H1 (cell line): Measurements from ENCODE around the gene CEP83. TPM values are rescaled to one million over a fixed set of nuclear protein-coding genes. Genes with fewer than 3 reads are reported as not detected.

ENCODE experiments used
- ATF3 ChIP-seq: IDR thresholded peaks from 2 replicates; pipeline ENCODE4 v1.6.1; 2011; ENCODE audit warnings: low read depth, mild to moderate bottlenecking, low read length; ENCODE audit not compliant: insufficient read depth
- CBX8 ChIP-seq: fragments of 300-800, 300-1000 bp; sonication (generic); IDR thresholded peaks from 2 replicates; pipeline ENCODE4 v1.7.1; 2016; ENCODE audit warnings: low read depth, low read length, borderline replicate concordance
- CEBPB ChIP-seq: IDR thresholded peaks from 2 replicates; pipeline ENCODE4 v1.6.1; 2012; ENCODE audit warnings: low read depth, low read length
- CHD2 ChIP-seq: IDR thresholded peaks from 2 replicates; pipeline ENCODE4 v1.6.1; 2012; ENCODE audit warnings: low read length, improper control_type of control experiment
- EGR1 ChIP-seq: IDR thresholded peaks from 2 replicates; pipeline ENCODE4 v1.6.1; 2011; ENCODE audit warnings: low read depth, low read length, borderline replicate concordance
- KDM4A ChIP-seq: IDR thresholded peaks from one replicate; pipeline ENCODE4 v1.7.1; 2012; ENCODE audit warnings: low read depth, mild to moderate bottlenecking, moderate library complexity, low read length, inconsistent platforms; ENCODE audit not compliant: severe bottlenecking
- MAFK ChIP-seq: IDR thresholded peaks from 2 replicates; pipeline ENCODE4 v1.6.1; 2012; ENCODE audit warnings: low read depth, mild to moderate bottlenecking, improper control_type of control experiment, low read length
- MAX ChIP-seq: IDR thresholded peaks from 2 replicates; pipeline ENCODE4 v1.6.1; 2012; ENCODE audit warnings: inconsistent platforms
- NRF1 ChIP-seq: IDR thresholded peaks from 2 replicates; pipeline ENCODE4 v1.6.1; 2011; ENCODE audit warnings: mild to moderate bottlenecking, low read depth, low read length, improper control_type of control experiment
- PHF8 ChIP-seq: fragments of 200-600 bp; sonication (generic); conservative IDR thresholded peaks from 2 replicates; pipeline ENCODE4 v1.7.1; 2012; ENCODE audit warnings: low read depth, mild to moderate bottlenecking, inconsistent platforms, low read length, moderate library complexity
- POU5F1 ChIP-seq: IDR thresholded peaks from 2 replicates; pipeline ENCODE4 v1.6.1; 2011; ENCODE audit warnings: low read depth, mild to moderate bottlenecking, low read length, moderate library complexity
- RXRA ChIP-seq: IDR thresholded peaks from 2 replicates; pipeline ENCODE4 v1.6.1; 2011; ENCODE audit warnings: low read depth, mild to moderate bottlenecking, low read length, moderate library complexity; ENCODE audit not compliant: insufficient read depth
- SIN3A ChIP-seq, 2 experiments: IDR thresholded peaks in 1 of 2; conservative IDR thresholded peaks in 1 of 2; 2 replicates each; pipeline ENCODE4 v1.6.1; 2011 to 2012; ENCODE audit warnings: low read length in 2 of 2, improper control_type of control experiment in 1 of 2, low read depth in 1 of 2, mild to moderate bottlenecking in 1 of 2
- SIX5 ChIP-seq: IDR thresholded peaks from 2 replicates; pipeline ENCODE4 v1.6.1; 2011; ENCODE audit warnings: mild to moderate bottlenecking, low read depth, low read length
- SP2 ChIP-seq: IDR thresholded peaks from 2 replicates; pipeline ENCODE4 v1.6.1; 2012; ENCODE audit warnings: mild to moderate bottlenecking, low read length, inconsistent platforms
- YY1 ChIP-seq: IDR thresholded peaks from 2 replicates; pipeline ENCODE4 v1.6.1; 2011; ENCODE audit warnings: low read depth, mild to moderate bottlenecking, low read length
- polyA plus RNA-seq, 7 experiments: library from polyadenylated mRNA; depleted of rRNA in 3 of 7; stranded (reverse) in 5 of 7; unstranded in 2 of 7; fragments of >200 nt in 5 of 7; fragments of 200-250 nt in 2 of 7; gene quantifications; 1 replicate in 5 of 7; 2 replicates in 1 of 7; 4 replicates in 1 of 7; pipeline versions ENCODE4 v1.2.1 to v1.2.3, GENCODE V29; 2011 to 2013; ENCODE audit warnings: missing spikeins in 2 of 7, mixed read lengths in 2 of 7
- total RNA-seq: library from RNA; stranded (reverse); fragmentation: NEBNext Ultra II Directional; extraction: Animal tissue kit (Norgen Biotek cat#: 25700); gene quantifications from 2 replicates; pipeline ENCODE4 v1.2.1, GENCODE V29; 2021
- TF ChIP-seq, protein P1 (sequence below), 3 experiments: IDR thresholded peaks; 1 replicate in 2 of 3; 2 replicates in 1 of 3; pipeline versions ENCODE4 v1.5.1 to v1.6.1; 2011; ENCODE audit warnings: low read length in 3 of 3, mild to moderate bottlenecking in 3 of 3, inconsistent platforms in 2 of 3, low read depth in 1 of 3, moderate library complexity in 1 of 3; ENCODE audit not compliant: insufficient read depth in 1 of 3; ENCODE audit errors: control extremely low read depth in 1 of 3
- TF ChIP-seq, protein P2 (sequence below): IDR thresholded peaks from 2 replicates; pipeline ENCODE4 v1.6.1; 2012; ENCODE audit warnings: low read length, inconsistent platforms

Gene CEP83
- total and polyA plus RNA-seq, 2 of the 8 experiments (the other 6 are each of a cell fraction or from before 2014, with no cell fraction given), result 6.0 to 25.8 TPM

GRCh38 chr12:94459728-94460615 lies at the start of gene CEP83 (continued):
- TF ChIP-seq, protein P1, sequence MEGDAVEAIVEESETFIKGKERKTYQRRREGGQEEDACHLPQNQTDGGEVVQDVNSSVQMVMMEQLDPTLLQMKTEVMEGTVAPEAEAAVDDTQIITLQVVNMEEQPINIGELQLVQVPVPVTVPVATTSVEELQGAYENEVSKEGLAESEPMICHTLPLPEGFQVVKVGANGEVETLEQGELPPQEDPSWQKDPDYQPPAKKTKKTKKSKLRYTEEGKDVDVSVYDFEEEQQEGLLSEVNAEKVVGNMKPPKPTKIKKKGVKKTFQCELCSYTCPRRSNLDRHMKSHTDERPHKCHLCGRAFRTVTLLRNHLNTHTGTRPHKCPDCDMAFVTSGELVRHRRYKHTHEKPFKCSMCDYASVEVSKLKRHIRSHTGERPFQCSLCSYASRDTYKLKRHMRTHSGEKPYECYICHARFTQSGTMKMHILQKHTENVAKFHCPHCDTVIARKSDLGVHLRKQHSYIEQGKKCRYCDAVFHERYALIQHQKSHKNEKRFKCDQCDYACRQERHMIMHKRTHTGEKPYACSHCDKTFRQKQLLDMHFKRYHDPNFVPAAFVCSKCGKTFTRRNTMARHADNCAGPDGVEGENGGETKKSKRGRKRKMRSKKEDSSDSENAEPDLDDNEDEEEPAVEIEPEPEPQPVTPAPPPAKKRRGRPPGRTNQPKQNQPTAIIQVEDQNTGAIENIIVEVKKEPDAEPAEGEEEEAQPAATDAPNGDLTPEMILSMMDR (IDR thresholded peaks at IDR 0.05; ENCODE audit: control extremely low read depth in 1 of 3, insufficient read depth in 1 of 3, low read depth in 1 of 3, low read length in 3 of 3), result no peak
- TF ChIP-seq POU5F1 (no peak), MAX (peak; percentile 87), CHD2 (no peak), SIX5 (no peak), CEBPB (no peak), EGR1 (peak; percentile 78; the same call in 1 of the 2 replicates), CBX8 (no peak), KDM4A (peak; percentile 99), RXRA (no peak), SIN3A (conservative IDR thresholded peaks at IDR 0.05 in 1 of 2, IDR thresholded peaks at IDR 0.05 in 1 of 2; ENCODE audit: low read depth in 1 of 2, low read length in 2 of 2) (0 out of 4 replicates have a peak, but pooled peaks of 1 of the 2 experiments have one; percentile 64), SP2 (no peak), NRF1 (no peak), PHF8 (peak; percentile 78), ATF3 (no peak), YY1 (no peak), MAFK (no peak)
- TF ChIP-seq, protein P2, sequence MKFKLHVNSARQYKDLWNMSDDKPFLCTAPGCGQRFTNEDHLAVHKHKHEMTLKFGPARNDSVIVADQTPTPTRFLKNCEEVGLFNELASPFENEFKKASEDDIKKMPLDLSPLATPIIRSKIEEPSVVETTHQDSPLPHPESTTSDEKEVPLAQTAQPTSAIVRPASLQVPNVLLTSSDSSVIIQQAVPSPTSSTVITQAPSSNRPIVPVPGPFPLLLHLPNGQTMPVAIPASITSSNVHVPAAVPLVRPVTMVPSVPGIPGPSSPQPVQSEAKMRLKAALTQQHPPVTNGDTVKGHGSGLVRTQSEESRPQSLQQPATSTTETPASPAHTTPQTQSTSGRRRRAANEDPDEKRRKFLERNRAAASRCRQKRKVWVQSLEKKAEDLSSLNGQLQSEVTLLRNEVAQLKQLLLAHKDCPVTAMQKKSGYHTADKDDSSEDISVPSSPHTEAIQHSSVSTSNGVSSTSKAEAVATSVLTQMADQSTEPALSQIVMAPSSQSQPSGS, result no peak; the same call in 1 of the 2 replicates
